ENCODE data around the gene FAU. TPM values are rescaled to one million over a fixed set of nuclear protein-coding genes. Genes with fewer than 3 reads are reported as not detected.

The FAU gene
- total RNA-seq, 2 donors from 2014 or later, result 774 to 802 TPM

DNA sequence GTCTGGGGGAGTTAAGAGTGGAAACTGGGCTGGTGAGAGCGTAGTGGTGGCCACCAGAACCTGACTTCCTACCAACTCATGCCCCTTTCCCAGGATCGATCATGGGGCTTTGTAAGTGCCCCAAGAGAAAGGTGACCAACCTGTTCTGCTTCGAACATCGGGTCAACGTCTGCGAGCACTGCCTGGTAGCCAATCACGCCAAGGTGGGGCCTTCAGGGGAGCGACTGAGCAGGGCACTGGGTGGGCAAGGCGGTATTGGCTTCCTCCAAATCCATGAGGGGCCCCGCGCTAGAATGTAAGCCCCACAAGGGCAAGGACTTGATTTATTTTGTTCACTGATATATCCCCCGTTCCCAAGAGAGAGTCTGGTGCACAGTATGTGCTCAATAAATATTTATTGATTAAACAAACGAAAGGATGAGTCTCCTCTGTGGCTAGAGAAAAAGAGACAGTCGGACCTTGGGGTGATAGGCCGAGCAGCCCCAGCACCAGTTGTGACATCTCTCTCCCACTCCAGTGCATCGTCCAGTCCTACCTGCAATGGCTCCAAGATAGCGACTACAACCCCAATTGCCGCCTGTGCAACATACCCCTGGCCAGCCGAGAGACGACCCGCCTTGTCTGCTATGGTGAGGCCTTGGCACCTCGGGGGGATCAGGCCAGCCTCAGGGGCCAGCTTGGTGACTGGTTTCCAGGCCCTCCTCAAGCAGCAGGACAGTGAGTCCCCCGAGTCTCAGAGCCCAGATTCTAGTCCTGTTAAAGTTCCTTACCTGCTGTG is 37.1 kb downstream of the FAU start:
- no peaks in the 10 kb centered on the region for H3K9me3 ChIP-seq (ENCODE audit: control insufficient read depth, low read length)
- peak overlapping the region; percentile 99 for H3K4me3 ChIP-seq (ENCODE audit: low read length)
- 56 to 60% methylated on average over 19 to 23 of the region's 23 CpGs for WGBS, 2 experiments (ENCODE audit: insufficient coverage in 1 of 2, insufficient read length in 1 of 2)
- H3K4me1 ChIP-seq (ENCODE audit: control insufficient read depth, insufficient read depth, low read length), result no peaks in the 10 kb centered on the region
- Mint-ChIP-seq H3K9me3 (no peaks in the 10 kb centered on the region), H3K36me3 (ENCODE audit: low read depth) (peaks cover 49% of the 10 kb centered on the region), H3K4me3 (peak overlapping the region; percentile 91), H3K4me1 (peaks cover 6% of the 10 kb centered on the region), H3K27ac (peak overlapping the region; percentile 98), H3K27me3 (ENCODE audit: insufficient read depth) (no peaks in the 10 kb centered on the region)
- H3K9ac ChIP-seq (ENCODE audit: extremely low read depth, low read length, poor library complexity, severe bottlenecking), result peak overlapping the region; percentile 89
- TF ChIP-seq, protein P1, sequence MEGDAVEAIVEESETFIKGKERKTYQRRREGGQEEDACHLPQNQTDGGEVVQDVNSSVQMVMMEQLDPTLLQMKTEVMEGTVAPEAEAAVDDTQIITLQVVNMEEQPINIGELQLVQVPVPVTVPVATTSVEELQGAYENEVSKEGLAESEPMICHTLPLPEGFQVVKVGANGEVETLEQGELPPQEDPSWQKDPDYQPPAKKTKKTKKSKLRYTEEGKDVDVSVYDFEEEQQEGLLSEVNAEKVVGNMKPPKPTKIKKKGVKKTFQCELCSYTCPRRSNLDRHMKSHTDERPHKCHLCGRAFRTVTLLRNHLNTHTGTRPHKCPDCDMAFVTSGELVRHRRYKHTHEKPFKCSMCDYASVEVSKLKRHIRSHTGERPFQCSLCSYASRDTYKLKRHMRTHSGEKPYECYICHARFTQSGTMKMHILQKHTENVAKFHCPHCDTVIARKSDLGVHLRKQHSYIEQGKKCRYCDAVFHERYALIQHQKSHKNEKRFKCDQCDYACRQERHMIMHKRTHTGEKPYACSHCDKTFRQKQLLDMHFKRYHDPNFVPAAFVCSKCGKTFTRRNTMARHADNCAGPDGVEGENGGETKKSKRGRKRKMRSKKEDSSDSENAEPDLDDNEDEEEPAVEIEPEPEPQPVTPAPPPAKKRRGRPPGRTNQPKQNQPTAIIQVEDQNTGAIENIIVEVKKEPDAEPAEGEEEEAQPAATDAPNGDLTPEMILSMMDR (conservative IDR thresholded peaks at IDR 0.05), result no peak
- H3K27me3 ChIP-seq (ENCODE audit: control insufficient read depth, insufficient read depth, low read length, poor library complexity, severe bottlenecking), result no peaks in the 10 kb centered on the region
- peaks cover 54% of the 10 kb centered on the region for H3K36me3 ChIP-seq (ENCODE audit: control insufficient read depth, insufficient read depth, low read length)
- DNase-seq, result no peak
- H3K27ac ChIP-seq (ENCODE audit: low read depth, low read length), result no peak overlapping the region

DNA sequence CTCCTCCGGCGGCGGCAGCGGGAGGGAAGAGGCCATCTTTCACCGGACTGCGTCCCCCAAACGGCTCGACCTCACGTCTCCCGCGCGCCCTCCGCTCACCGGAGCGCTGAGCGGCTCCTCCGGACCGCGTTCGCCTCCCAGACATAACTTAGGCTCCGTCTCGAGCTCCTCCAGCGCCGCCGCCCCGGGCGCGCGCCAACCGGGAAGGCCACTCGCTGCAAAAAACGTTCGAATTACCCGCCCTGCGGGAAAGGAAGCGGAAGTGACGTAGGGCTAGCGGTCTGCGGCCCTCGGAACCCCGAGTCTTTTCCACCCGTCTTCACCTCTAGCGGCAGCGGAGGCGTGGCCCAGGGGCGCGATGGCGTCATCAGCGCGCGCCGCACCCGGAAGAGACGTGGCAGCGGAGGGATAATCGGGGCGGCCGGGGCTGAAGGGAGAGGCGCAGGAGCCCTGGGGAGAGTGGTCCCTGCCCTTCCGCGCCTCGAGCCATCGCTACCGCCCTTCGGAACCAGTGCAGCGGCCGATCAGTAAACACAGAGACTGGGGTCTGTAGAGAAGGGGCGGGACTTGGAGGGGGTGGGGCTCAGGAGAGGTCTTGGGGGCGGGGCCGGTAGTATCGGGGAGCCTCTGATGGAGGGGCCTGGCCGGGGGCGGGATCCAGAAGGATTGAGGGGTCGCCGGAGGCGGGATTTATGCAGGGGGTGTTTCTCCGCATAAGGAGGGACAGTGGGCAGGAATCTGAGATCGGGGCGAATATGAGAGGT is 37.9 kb downstream of the FAU start, which contains the start of the genes CDCA5 and ZFPL1:
Gene CDCA5 (minus strand): TSS at position 207 of the 764 bp plus-strand sequence. CDS start 62 bp downstream, at position 145.
Gene ZFPL1 (plus strand): TSS at position 389 of the 764 bp plus-strand sequence. CDS start 477 bp downstream, outside the sequence.
- Mint-ChIP-seq H3K9me3 (no peaks in the 10 kb centered on the region), H3K36me3 (ENCODE audit: low read depth) (peaks cover 44% of the 10 kb centered on the region), H3K4me3 (peak within 1 kb of the TSS; percentile 91), H3K27ac (peak within 1 kb of the TSS; percentile 98), H3K4me1 (peaks cover 6% of the 10 kb centered on the region), H3K27me3 (ENCODE audit: insufficient read depth) (no peaks in the 10 kb centered on the region)
- no peaks in the 10 kb centered on the region for H3K4me1 ChIP-seq (ENCODE audit: control insufficient read depth, insufficient read depth, low read length)
- TF ChIP-seq, protein P1 (conservative IDR thresholded peaks at IDR 0.05), result no peak
- peak within 1 kb of the TSS; percentile 89 for H3K9ac ChIP-seq (ENCODE audit: extremely low read depth, low read length, poor library complexity, severe bottlenecking)
- H3K36me3 ChIP-seq (ENCODE audit: control insufficient read depth, insufficient read depth, low read length), result peaks cover 55% of the 10 kb centered on the region
- H3K27ac ChIP-seq (ENCODE audit: low read depth, low read length), result peak within 1 kb of the TSS; percentile 50
- H3K9me3 ChIP-seq (ENCODE audit: control insufficient read depth, low read length), result no peaks in the 10 kb centered on the region
- peak within 1 kb of the TSS; percentile 99 for H3K4me3 ChIP-seq (ENCODE audit: low read length)
- DNase-seq, result peak; percentile 97
- 0% methylated on average over 41 to 79 of the region's 79 CpGs for WGBS, 2 experiments (ENCODE audit: insufficient coverage in 1 of 2, insufficient read length in 1 of 2)
- no peaks in the 10 kb centered on the region for H3K27me3 ChIP-seq (ENCODE audit: control insufficient read depth, insufficient read depth, low read length, poor library complexity, severe bottlenecking)

DNA sequence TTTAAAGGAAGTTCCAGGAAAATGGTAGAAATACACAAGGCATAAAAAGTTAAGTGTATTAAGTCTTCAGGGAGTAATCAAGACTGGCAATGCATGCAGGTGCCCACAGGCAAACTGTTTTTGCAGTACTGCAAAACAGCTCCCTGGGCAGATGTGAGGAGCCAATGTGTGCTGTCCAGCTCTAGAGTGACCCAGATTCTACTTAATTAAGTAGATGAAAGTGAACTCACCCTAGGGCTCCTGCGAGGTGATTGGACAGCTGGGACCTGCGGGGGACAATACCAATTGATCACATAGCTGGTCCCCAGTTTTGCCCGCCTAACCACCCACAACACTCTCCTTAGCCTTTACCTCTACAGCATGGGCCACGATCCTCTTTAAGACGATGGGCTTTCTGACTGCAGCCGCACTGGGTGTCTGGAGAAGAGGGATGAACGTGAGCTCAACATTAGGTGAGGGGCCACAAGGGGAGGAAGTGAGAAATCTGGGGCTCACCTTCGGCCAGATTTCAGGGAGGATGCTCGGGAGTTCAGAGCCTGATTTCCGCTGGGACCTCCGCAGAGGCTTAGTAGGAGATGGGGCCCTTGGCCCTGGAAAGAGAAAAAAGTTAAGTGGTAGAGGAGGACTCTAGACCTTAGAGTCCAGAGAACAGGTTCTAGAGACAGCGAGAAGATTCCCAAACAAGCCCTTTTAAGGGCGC is 38.6 kb downstream of the FAU start:
- Histone ChIP-seq H3K4me3 (ENCODE audit: low read length) (peak overlapping the region; percentile 99), H3K9ac (ENCODE audit: extremely low read depth, low read length, poor library complexity, severe bottlenecking) (peak overlapping the region; percentile 89), H3K27me3 (ENCODE audit: control insufficient read depth, insufficient read depth, low read length, poor library complexity, severe bottlenecking) (no peaks in the 10 kb centered on the region), H3K27ac (ENCODE audit: low read depth, low read length) (no peak overlapping the region), H3K36me3 (ENCODE audit: control insufficient read depth, insufficient read depth, low read length) (peaks cover 55% of the 10 kb centered on the region), H3K4me1 (ENCODE audit: control insufficient read depth, insufficient read depth, low read length) (no peaks in the 10 kb centered on the region), H3K9me3 (ENCODE audit: control insufficient read depth, low read length) (no peaks in the 10 kb centered on the region)
- Mint-ChIP-seq H3K36me3 (ENCODE audit: low read depth) (peaks cover 42% of the 10 kb centered on the region), H3K9me3 (no peaks in the 10 kb centered on the region), H3K27me3 (ENCODE audit: insufficient read depth) (no peaks in the 10 kb centered on the region), H3K4me3 (peak overlapping the region; percentile 91), H3K27ac (peak overlapping the region; percentile 98), H3K4me1 (peaks cover 6% of the 10 kb centered on the region)
- 2 to 5% methylated on average over 8 to 13 of the region's 13 CpGs for WGBS, 2 experiments (ENCODE audit: insufficient coverage in 1 of 2, insufficient read length in 1 of 2)
- no peak for DNase-seq
- TF ChIP-seq, protein P1 (conservative IDR thresholded peaks at IDR 0.05), result no peak
